ENCODE data around the gene PJA2. TPM values are rescaled to one million over a fixed set of nuclear protein-coding genes. Genes with fewer than 3 reads are reported as not detected.

Gene PJA2
- total RNA-seq, 1 donor from 2014 or later, result 53.8 TPM

DNA sequence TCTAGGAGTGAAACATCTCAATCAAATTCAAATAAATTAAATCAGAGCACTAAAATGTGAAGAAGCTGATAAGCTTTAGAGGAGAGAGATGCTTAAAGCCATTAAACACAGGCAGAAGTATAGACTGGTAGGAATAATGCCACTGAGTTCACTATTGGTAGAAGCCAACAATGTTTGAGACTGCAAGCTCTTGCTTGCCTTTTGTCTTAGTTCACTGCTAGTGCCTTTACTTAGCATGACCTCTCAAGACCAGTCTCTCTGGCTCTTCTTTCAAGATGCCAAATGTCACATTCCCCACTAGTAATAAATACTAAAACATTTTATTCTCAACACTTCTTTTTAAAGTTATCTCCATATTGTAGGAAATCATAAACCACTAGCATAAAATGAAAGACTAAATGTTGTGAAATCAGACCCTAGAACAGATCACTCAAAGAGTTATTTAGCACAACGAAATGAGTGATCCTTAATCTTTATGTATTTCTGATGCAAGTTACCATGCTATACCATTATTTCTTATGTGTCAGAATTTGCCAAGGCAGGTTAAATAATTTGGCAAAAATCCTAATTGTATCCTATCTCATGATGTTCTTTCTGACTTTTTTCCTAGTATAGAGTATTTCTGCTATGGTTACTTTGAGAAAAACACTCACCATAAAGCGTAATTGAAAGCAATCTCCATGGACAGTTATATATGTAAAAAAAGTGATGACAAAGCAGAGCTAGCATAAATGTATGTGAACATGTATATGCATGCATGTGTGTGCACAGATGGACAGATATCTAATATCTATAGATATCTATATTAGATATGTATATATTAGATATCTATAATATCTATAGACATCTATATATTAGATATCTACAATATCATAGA is 57.5 kb downstream of the PJA2 start:
- intact Hi-C loops (cut with micrococcal nuclease), result loop anchor here (2.0 kb wide), 1 partner anchor 57 kb away; the partner anchor contains the start of gene PJA2

DNA sequence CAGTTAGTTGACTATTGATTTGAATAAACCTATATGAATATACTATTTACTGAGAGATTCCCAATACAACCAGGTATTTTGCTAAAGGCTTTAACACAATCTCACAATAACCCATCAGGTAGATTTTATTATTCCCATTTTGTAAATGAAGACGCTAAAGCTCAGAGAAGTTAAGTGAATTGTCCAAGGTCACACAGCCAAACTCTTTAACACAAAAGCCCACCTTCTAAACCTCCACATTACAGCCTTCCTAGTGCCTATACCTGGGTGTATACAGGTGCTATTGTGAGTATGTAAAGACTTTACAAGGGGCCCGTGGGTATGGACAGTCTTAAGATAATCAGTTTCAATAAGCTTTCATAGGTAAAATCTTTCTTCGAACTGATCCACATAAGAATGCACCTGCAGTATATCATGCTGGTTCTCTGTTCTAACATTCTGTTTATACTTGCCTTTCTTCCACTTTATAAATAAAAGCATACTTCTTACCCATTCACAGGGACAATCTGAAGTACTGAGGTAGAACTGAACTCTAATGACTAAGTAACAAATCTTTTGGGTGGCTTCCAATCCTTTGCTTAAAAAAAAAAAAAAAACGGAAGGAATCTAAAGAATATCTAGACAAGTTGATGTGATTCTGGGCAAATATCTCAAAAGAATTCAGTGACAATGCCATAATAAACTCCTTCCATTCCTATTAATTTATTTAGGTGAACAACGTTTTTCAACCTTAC is 59.1 kb downstream of the PJA2 start:
- intact Hi-C loops (cut with micrococcal nuclease), result loop anchor here (2.0 kb wide), 1 partner anchor 58 kb away; the partner anchor contains the start of gene PJA2

DNA sequence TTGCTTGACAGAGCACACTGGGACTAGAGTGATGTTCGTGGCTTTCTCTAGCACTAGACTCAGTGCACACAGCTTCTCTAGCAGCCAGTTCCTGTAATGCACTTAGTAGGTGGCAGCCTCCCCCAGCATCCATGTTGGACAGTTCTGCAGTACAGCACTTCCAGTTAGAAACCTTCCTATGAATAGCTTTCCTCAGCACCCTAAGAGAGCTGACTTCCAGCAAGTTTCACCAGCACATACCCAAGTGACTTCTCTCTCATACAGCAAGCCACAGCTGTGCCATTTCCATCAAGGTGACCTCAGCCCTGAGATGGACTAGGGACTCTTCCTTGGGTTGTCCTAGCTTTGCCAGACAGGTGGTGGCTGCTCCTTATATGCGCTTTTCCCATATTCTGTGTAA is 60.4 kb downstream of the PJA2 start:
- intact Hi-C loops (cut with micrococcal nuclease), result no loop called here

DNA sequence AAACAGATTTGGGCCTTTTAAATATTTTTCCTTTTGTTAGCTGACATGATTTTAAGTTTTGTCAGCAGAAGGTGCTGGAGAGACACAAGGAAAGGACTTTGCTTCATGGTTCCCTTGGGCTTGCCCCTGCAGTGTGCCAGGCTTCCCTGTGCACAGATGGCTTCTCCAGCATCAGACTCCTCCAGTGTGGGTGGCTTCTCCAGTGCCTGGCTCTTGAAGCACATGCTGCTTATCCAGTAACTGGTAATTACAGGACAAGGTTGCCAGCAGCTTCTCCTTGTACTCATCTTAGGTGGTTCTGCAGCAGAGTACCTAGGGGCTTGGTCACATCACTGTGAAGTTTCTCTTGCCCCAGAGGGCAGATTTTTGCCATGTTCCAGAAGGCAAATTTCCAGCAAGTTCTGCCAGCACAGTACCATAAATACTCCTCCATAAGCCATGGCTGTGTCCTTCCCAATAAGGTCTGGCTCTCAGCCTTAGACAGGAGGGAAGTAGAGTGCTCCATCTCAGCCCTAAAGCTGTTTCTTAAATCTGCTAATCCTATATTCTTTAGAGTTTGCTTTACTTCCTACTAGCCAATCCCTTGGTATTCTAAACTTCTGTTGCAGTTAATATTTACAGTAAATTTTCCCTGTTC is 62.4 kb downstream of the PJA2 start:
- intact Hi-C loops (cut with micrococcal nuclease), result no loop called here

DNA sequence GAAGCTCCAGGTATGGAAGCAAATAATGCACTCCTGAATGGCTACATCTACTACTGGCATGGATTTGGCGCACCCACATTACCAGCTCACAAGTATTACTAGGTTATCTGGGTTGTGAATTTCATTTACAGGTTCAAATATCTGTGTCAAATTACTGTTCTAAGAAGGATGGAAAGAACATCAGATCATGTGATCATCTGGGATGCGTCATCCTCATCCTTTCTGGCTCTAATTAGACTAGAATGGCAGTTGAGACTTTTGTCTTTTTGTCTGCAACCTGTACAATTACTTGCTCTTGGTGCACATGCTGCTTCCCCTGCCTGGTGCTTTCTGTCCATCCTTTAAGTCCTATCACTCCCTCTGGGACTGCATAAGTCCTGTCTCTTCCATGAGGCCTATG is 64.1 kb downstream of the PJA2 start:
- intact Hi-C loops (cut with micrococcal nuclease), result no loop called here

DNA sequence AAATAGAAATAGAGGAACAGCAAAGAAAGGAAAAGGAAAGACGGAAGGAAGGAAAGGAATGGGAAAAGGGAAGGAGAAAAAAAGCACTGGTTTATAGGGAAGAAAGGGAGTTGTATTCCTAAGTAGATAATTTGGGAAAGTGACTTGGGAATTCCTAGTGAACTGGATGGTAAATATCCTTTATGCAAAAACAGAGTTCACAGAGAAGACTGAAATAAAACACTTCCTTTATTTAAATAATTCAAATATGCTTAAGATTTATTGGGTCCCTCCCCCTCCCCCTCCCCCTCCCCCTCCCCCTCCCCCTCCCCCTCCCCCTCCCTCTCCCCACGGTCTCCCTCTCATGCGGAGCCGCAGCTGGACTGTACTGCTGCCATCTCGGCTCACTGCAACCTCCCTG is 69.4 kb downstream of the PJA2 start:
- intact Hi-C loops (cut with micrococcal nuclease), result no loop called here

DNA sequence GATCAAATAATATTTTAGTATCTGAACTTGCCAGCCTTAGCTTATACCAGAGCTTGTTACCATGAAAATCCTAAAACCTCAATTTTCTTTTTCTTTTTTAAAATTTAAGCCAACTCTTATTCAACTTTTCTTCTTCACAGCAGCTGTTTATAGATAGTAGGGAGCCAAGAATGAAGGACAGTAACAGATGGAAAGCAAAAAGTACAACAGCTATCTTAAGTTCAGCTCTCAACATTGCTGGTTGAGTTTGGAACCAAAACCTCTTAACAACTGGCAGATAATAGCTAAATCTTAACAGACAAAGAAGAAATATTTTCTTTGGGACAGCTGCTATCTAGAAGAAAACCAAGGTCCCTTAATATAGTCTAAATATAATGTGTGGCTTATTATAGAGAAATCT is 74.7 kb downstream of the PJA2 start:
- intact Hi-C loops (cut with micrococcal nuclease), result no loop called here

DNA sequence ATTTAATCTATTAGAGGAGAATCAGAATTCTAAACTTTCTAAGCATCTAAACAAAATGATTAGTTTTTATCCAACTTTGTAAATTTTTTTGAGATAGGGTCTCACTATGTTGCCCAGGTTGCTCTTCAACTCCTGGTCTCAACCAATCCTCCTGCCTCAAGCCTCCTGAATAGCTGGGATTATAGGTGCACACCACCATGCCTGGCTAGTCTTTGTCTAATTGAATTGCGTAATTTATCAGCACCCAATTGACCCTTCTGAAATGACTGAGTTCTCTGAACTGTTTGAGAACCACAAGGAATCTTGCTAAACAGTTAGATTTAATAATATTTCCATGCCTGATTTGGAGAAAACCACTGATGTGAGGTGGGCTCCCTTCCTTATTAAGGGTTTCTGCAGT is 75.7 kb downstream of the PJA2 start:
- intact Hi-C loops (cut with micrococcal nuclease), result no loop called here

DNA sequence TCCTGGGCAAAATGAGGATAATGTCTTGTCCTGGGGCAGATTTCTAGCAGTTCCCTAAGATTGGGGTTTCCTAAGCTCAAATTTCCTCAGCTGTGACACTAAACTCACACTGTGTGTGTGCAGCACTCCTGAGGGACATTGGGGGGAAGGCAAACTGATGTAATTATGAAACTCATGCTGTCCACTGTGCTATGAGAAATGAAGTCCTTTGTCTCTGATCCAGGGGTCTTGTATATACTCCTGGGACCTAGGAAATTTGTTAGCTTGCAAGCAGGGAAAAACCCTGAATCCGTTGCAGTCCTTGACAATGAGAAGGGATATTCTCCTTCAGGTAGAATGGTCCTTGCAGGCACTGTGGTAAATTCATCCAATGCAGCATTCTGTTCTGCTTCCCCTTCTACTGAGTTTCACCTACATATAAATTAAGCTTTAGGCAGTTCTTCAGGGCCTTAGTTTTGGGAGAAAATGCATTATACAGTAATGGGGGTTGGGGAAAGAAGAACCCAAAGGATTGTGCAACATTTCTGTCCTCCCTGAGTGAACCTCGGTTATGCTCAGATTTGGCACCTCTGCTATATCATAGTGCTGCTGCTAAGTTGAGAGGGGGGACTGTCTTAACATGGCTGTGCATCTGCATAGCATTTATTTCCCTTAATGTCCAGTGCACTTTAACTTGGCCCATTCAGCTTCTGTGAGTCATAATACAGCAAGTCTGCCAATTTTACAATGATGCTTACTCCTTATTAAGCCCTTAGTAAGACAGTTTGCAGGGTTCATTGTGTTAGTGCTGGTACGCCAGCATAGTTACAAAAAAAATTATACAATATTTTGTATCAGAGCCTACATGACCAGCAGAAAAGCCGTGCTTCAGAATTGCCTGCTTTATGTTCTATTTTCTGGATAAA is 80.2 kb downstream of the PJA2 start:
- intact Hi-C loops (cut with micrococcal nuclease), result no loop called here

DNA sequence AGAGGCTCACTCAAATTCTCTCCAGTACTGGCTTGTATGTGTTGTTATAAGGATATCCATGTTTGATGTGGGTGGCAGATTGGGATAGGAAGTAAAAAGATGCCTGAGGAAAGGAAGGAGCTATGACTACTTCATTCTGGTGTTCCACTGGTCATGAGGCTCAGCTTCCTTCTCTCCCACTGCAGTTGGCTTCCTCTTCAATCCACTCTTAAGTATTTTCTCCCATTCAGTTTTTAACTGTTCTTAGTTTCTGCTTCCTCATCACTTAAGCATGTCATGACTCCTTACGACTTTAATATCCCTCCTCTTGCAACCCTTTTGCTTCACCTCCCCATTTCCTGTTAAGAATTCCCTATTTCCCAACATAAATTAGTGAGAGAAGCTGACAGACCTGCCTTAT is 81.1 kb downstream of the PJA2 start:
- intact Hi-C loops (cut with micrococcal nuclease), result no loop called here

DNA sequence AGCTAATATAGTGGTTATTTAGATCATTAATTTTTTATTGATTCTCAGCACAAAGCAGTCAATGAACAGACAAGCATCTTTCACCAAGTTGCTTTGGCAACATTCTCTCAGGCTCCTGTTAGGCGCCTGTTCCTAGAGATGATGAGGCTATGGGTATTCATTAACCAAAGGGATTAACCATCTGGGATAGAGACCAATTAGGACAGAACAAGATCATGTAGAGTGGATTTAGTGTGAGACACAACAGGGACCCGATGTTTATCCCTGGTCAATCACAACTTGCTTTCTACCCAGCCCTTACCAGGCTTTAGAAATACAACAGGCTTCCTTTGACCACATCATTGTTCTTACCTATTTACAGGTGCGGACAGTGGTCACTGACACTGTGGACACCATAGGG is 82.2 kb downstream of the PJA2 start:
- intact Hi-C loops (cut with micrococcal nuclease), result no loop called here

DNA sequence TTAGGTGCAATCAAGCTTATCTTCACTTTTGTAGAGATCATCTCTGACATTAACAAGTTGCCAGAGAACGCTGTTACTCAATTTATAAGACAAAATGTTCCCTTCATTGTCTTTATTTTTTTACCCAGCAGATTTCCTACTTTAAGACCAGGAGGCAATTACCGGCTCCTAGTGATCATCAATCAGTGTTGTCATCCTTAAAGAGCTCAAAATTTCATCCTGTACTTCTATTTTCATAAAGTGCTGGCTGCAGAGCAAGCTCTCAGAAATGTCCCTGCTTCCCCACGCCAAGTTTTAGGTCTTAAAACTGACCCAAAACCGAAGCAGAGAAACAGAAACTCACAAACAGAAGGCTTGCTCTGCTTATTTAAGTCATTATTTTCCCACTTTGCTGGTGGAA is 82.9 kb downstream of the PJA2 start:
- intact Hi-C loops (cut with micrococcal nuclease), result no loop called here

DNA sequence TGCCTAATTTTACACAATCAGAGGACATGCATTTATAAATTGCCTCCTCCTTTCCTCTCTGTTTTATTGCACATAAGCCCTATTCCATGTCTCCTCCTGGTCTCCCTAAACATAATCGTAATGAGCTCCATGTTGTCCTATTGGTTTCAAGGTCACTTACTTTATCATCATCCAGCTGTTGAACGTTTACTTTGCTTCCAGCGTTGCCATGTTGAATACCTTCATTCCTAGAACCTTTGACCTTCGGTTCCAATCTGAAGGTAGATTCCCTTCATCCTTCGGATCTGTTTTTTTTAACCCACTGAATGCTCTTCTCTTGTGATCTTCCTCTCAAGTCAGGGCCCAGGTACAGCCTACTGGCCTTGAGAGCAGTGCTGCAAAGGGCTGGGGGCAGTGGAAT is 84.3 kb downstream of the PJA2 start:
- intact Hi-C loops (cut with micrococcal nuclease), result no loop called here

DNA sequence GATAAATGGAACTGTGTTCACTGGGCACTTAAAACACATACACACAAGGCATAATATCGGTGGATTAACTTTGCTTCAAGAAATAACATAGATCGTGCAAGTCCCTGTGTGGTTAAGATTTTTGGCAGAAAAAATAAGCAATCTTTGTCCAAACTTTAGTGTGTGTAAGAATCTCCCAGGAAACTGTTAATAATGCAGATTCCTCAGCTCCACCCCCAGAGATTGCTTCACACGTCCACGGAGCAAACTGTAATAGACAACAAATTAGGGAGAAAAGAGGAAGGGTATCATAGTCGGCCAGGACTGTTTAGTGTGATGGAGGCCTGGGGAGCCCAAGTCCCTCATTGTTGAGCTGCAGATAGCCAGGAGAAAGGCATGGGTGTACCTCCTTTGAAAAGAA is 84.8 kb downstream of the PJA2 start:
- intact Hi-C loops (cut with micrococcal nuclease), result no loop called here

DNA sequence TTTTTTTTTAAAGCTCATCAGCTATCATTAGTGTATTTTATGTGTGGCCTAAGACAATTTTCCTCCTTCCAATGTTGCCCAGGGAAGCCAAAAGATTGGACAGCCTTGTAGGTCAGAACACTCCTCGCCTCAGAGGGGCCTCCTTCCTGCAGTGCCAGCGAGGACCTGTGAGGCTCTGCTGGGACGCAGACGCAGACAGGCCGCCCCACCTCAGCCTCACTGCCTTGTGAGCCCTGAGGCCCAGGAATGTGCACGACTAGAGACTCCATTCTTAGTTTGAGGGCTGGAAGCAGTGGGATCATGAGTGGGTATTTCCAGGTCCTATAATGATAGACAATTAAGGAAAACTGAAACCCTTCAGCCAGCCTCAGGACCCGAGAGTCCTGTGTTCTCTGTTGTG is 85.4 kb downstream of the PJA2 start:
- intact Hi-C loops (cut with micrococcal nuclease), result no loop called here

DNA sequence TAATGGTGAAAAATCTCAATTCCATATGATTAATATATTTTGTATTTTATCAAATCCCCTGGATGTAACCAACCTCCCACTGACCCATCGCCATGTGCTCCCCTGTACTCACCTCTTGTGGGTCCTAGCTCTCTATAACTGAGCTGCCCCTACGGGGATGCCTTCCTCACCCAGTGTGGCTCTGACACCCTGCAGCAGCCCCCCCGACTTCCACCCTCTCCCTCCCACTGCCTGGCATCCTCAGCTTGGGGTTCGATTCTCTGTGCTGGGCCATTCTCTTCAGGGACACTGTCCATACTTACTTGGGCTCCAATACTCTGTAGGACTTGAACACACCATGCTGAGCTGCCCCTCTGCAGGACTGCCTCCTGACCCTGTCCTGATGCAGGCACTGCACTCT is 87.1 kb downstream of the PJA2 start:
- intact Hi-C loops (cut with micrococcal nuclease), result no loop called here

DNA sequence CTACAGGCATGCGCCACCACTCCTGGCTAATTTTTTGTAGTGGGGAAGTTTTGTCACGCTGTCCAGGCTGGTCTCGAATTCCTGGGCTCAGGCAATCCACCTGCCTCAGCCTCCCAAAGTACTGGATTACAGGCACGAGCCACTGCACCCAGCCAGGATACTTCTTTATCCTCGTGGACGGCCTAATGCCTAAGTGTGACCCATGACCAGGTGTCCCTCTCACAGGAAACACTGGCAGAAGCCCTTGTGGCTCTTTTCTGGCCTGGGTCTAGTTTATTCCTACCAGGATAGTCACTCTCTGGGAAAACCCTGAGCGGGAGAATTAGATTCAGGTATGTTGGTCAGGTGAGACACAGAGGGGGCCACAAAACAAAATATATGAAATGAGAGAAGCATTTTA is 90.4 kb downstream of the PJA2 start:
- intact Hi-C loops (cut with micrococcal nuclease), result no loop called here

DNA sequence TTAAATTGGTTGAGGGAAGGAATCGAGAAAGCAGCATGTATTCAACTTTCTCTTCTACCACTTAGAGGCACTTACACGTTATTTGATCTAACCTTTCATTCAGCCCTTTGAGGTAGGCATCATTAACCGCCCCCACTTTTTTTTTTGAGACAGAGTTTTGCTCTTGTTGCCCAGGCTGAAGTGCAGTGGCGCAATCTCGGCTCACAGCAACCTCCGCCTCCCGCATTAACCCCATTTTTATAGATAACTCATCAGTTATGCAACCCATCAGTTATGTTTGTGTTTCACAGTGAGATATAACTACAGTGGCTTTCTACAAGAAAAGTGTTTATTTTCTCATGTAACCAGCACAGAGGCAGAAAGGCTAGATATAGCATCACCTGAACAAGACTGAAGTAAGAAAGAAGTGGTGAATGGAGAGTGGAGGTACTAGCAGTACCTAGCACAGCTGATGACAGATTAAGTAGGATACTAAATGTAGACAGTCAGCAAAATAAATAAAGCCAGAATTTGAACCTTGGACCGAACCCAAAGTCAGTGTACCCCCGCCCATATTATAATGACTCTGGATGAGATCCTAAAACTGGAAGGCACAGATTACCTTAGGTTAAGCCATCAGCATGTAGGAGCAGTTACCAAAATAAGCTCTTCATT is 91.2 kb downstream of the PJA2 start:
- intact Hi-C loops (cut with micrococcal nuclease), result no loop called here

DNA sequence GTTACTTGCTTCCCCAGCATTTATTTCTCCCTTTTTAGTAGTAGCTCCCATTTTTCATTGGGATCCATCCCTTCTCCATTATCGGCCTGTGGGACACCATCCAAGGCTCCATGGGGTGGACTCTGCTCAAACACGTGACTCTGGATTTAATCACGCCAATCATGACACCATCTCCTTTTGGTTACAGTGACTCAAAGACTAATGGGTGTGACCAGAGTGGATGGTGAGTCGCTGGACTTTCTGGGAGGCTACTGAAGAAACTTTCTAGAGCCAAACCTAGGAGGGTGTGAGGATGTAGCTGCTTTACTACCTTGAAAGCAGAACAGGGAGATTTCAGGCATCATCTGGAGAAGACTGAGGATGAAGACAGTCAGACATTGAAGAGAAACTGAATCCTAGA is 93.1 kb downstream of the PJA2 start:
- intact Hi-C loops (cut with micrococcal nuclease), result no loop called here

DNA sequence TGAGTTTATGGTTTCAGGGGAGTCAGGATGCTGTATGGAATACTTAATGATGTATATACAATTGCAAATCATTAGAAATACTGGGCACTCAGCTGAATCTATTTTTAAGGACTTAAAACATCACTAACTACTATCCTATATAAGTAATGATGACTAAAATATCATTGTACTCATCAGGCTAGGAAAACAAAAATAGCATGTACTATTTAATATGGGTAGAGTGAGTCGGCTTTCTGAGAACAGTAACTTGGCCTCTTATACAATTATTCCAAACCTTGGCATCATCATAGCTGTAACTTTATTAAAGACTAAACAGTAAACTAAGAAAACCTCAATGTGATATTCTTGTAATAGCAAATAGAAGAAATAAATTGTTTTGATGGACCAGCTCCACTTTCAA is 94.5 kb downstream of the PJA2 start:
- intact Hi-C loops (cut with micrococcal nuclease), result no loop called here

DNA sequence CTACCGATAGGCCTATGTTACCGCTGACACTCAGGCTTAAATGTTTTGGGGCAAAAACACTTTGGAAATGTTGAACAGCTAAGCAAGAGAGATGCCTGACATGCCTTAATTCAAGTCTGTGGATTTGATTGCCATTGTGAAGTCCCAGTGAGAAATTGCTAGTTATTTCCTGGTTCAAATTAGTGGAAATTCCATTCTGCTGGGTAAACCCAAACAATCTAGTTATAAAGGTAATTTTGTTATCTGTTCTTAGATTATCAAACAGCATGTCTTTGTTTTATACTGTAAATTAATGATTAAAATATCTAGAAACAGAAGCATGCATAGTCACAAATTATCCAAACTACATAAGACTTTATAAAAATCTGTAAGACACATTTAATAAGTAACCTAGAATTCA is 96.6 kb downstream of the PJA2 start:
- intact Hi-C loops (cut with micrococcal nuclease), result no loop called here
